ENCODE results near the gene FMNL1.

- peak in 1 of 4 donors; percentile 69 for TF ChIP-seq POLR2A (IDR thresholded peaks at IDR 0.05)
- TF ChIP-seq EP300 (IDR thresholded peaks at IDR 0.05): no peak
- peak in 3 of 6 experiments; percentile 18 to 31 (median 23) for TF ChIP-seq CTCF (IDR thresholded peaks at IDR 0.05)
These were observed at the start of gene FMNL1 for GRCh38 chr17:45221081-45222013.

Data from upper lobe of left lung (tissue), 4 donors.